Trophoblast cell (in vitro differentiated cells and primary cell): ENCODE data around the gene SPATA33.

Experiments
- DNase-seq, 2 donors: peaks; one replicate each; pipeline ENCODE4 v3.0.0-alpha.2; 2016
- H2AFZ ChIP-seq: 2 replicates; pipeline ENCODE4 v1.6.1; 2013; ENCODE audit warnings: low read length, moderate library complexity, mild to moderate bottlenecking; ENCODE audit not compliant: insufficient read depth, poor library complexity
- H2AK5ac ChIP-seq: 2 replicates; pipeline ENCODE4 v1.6.1; 2013; ENCODE audit warnings: mild to moderate bottlenecking, low read length
- H2BK120ac ChIP-seq: 2 replicates; pipeline ENCODE4 v1.6.1; 2013; ENCODE audit warnings: low read length, mild to moderate bottlenecking, moderate library complexity; ENCODE audit not compliant: insufficient read depth, poor library complexity
- H2BK12ac ChIP-seq: 2 replicates; pipeline ENCODE4 v1.6.1; 2013; ENCODE audit warnings: mild to moderate bottlenecking, low read length, moderate library complexity
- H2BK5ac ChIP-seq: 2 replicates; pipeline ENCODE4 v1.6.1; 2013; ENCODE audit warnings: low read length, low read depth, moderate library complexity, mild to moderate bottlenecking; ENCODE audit not compliant: poor library complexity
- H3K14ac ChIP-seq: 2 replicates; pipeline ENCODE4 v1.6.1; 2013; ENCODE audit warnings: mild to moderate bottlenecking, low read length
- H3K18ac ChIP-seq: 2 replicates; pipeline ENCODE4 v1.6.1; 2013; ENCODE audit warnings: mild to moderate bottlenecking, low read length
- H3K23ac ChIP-seq: 2 replicates; pipeline ENCODE4 v1.6.1; 2013; ENCODE audit warnings: low read length
- H3K27ac ChIP-seq: 2 replicates; pipeline ENCODE4 v1.5.1; 2013; ENCODE audit warnings: low read depth, mild to moderate bottlenecking, inconsistent platforms, low read length, moderate library complexity
- H3K27me3 ChIP-seq: 2 replicates; pipeline ENCODE4 v1.6.1; 2013; ENCODE audit warnings: inconsistent platforms, mild to moderate bottlenecking, low read length, moderate library complexity; ENCODE audit not compliant: insufficient read depth
- H3K36me3 ChIP-seq, 2 experiments: 1 replicate in 1 of 2; 2 replicates in 1 of 2; pipeline ENCODE4 v1.6.1; 2013; ENCODE audit warnings: low read length in 2 of 2, mild to moderate bottlenecking in 2 of 2, moderate library complexity in 1 of 2; ENCODE audit not compliant: insufficient read depth in 2 of 2, control insufficient read depth in 1 of 2
- H3K4ac ChIP-seq: 2 replicates; pipeline ENCODE4 v1.6.1; 2013; ENCODE audit warnings: low read depth, mild to moderate bottlenecking, low read length, moderate library complexity
- H3K4me1 ChIP-seq, 2 experiments: 1 replicate in 1 of 2; 2 replicates in 1 of 2; pipeline ENCODE4 v1.6.1; 2013; ENCODE audit warnings: low read length in 2 of 2, mild to moderate bottlenecking in 2 of 2, moderate library complexity in 1 of 2; ENCODE audit not compliant: insufficient read depth in 2 of 2, control insufficient read depth in 1 of 2
- H3K4me2 ChIP-seq: 2 replicates; pipeline ENCODE4 v1.6.1; 2013; ENCODE audit warnings: inconsistent platforms, mild to moderate bottlenecking, low read length, moderate library complexity
- H3K4me3 ChIP-seq: 2 replicates; pipeline ENCODE4 v1.5.1; 2013; ENCODE audit warnings: mild to moderate bottlenecking, low read depth, low read length, inconsistent platforms
- H3K79me1 ChIP-seq: one replicate; pipeline ENCODE4 v1.6.1; 2013; ENCODE audit warnings: low read length
- H3K79me2 ChIP-seq: 2 replicates; pipeline ENCODE4 v1.6.1; 2013; ENCODE audit warnings: low read length, mild to moderate bottlenecking; ENCODE audit not compliant: control insufficient read depth, insufficient read depth, poor library complexity
- H3K9ac ChIP-seq: 2 replicates; pipeline ENCODE4 v1.6.1; 2013; ENCODE audit warnings: mild to moderate bottlenecking, low read length
- H3K9me3 ChIP-seq: 2 replicates; pipeline ENCODE4 v1.6.1; 2013; ENCODE audit warnings: low read depth, mild to moderate bottlenecking, control low read depth, inconsistent platforms, low read length; ENCODE audit not compliant: insufficient read depth
- H4K12ac ChIP-seq: 2 replicates; pipeline ENCODE4 v1.6.1; 2013; ENCODE audit warnings: low read depth, mild to moderate bottlenecking, low read length, moderate library complexity
- H4K8ac ChIP-seq: 2 replicates; pipeline ENCODE4 v1.6.1; 2013; ENCODE audit warnings: low read depth, mild to moderate bottlenecking, low read length, moderate library complexity
- H4K91ac ChIP-seq: one replicate; pipeline ENCODE4 v1.6.1; 2013; ENCODE audit warnings: low read depth, mild to moderate bottlenecking, low read length, moderate library complexity
- WGBS: extraction: QIAGEN DNeasy Blood & Tissue Kit; methylation state at CpG from one replicate; pipeline ENCODE4 v1.1.7; 2013; ENCODE audit warnings: missing lambda C conversion rate; ENCODE audit not compliant: insufficient read length, insufficient coverage; ENCODE audit errors: extremely low coverage; 5-methylcytosine and 5-hydroxymethylcytosine counted together

The SPATA33 gene

GRCh38 chr16:89645122-89645521 lies 12.5 kb upstream of the SPATA33 start:
- no peak overlapping the region for H3K9ac ChIP-seq
- DNase-seq = no peak
- H2BK120ac ChIP-seq = no peak overlapping the region
- no peak overlapping the region for H3K14ac ChIP-seq
- H3K4ac ChIP-seq = no peak overlapping the region
- no peak overlapping the region for H4K91ac ChIP-seq
- no peaks in the 10 kb centered on the region for H3K79me1 ChIP-seq
- H3K18ac ChIP-seq = no peak overlapping the region
- no peak overlapping the region for H2AK5ac ChIP-seq
- H3K79me2 ChIP-seq = no peaks in the 10 kb centered on the region
- H3K4me2 ChIP-seq = no peak overlapping the region
- H2AFZ ChIP-seq = no peak overlapping the region
- H4K12ac ChIP-seq = no peak overlapping the region
- no peaks in the 10 kb centered on the region for H3K27me3 ChIP-seq
- peaks cover 44 to 48% of the 10 kb centered on the region in 2 experiments for H3K36me3 ChIP-seq
- no CpG with 5 or more reads among the region's 11 CpGs for WGBS
- peaks cover 9% of the 10 kb centered on the region for H3K9me3 ChIP-seq
- no peak overlapping the region for H3K23ac ChIP-seq
- H4K8ac ChIP-seq = no peak overlapping the region
- H2BK5ac ChIP-seq = no peak overlapping the region
- H2BK12ac ChIP-seq = no peak overlapping the region
- no peak overlapping the region for H3K4me3 ChIP-seq
- H3K27ac ChIP-seq = no peak overlapping the region
- H3K4me1 ChIP-seq = no peaks in the 10 kb centered on the region

DNA sequence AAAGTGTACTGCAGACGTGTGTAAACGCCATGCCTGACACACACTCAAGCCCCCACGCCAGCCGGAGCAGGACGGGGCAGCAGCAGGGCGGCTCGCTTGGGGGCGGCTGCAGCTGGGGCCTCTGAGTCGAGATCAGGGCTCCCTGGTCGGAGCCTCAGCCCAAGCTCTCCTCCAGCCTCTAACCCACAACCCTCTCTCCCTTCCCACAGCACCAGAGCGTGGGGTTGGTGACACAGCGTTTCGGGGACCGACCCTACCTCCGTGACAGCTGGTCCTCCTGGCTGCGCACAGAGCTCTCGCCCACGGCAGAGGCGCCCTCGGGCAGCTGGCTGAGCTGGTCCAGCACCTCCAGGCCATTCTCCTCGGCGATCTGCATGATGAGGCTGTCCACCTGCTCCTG lies 11.4 kb upstream of the SPATA33 start:
- Histone ChIP-seq H2AFZ (no peak overlapping the region), H4K8ac (no peak overlapping the region), H3K18ac (no peak overlapping the region), H2AK5ac (no peak overlapping the region), H4K12ac (no peak overlapping the region), H2BK12ac (no peak overlapping the region), H3K27ac (no peak overlapping the region), H3K4me3 (no peak overlapping the region), H4K91ac (no peak overlapping the region), H3K14ac (no peak overlapping the region), H2BK120ac (no peak overlapping the region), H3K4me2 (no peak overlapping the region), H3K9ac (no peak overlapping the region), H3K4me1 (no peaks in the 10 kb centered on the region), H3K23ac (no peak overlapping the region), H3K36me3 (peaks cover 53 to 56% of the 10 kb centered on the region in 2 experiments), H3K9me3 (peaks cover 9% of the 10 kb centered on the region), H3K79me1 (no peaks in the 10 kb centered on the region), H2BK5ac (no peak overlapping the region), H3K79me2 (no peaks in the 10 kb centered on the region), H3K27me3 (no peaks in the 10 kb centered on the region), H3K4ac (no peak overlapping the region)
- no CpG with 5 or more reads among the region's 22 CpGs for WGBS
- no peak for DNase-seq

DNA sequence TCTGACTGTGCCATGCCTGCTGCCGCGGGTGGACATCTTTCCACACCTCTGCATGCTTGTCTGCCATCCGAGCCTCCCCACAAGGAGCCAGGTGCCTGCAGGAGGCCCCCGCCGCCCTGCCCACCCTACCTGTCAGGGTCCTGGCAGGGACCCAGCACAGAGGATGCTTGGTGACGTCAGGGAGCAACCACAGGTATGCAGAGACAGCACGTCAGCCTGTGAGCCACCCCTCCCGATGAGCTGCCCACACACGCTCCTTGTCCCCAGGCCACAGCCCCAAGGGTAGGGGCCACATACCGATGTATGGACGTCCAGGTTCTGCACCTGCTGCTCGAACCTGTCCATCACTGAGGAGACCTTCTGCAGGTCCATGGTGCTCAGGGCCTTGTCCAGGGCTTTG lies 10.7 kb upstream of the SPATA33 start:
- no peak overlapping the region for H3K4me3 ChIP-seq
- H2BK5ac ChIP-seq = no peak overlapping the region
- no peak overlapping the region for H2AFZ ChIP-seq
- H4K8ac ChIP-seq = no peak overlapping the region
- H3K4ac ChIP-seq = no peak overlapping the region
- H3K36me3 ChIP-seq = peaks cover 59% of the 10 kb centered on the region in 2 experiments
- H2BK12ac ChIP-seq = no peak overlapping the region
- no peak overlapping the region for H2AK5ac ChIP-seq
- no peaks in the 10 kb centered on the region for H3K4me1 ChIP-seq
- peak; percentile 21 to 36 for DNase-seq
- no peak overlapping the region for H3K14ac ChIP-seq
- no peaks in the 10 kb centered on the region for H3K79me1 ChIP-seq
- H3K4me2 ChIP-seq = no peak overlapping the region
- H3K79me2 ChIP-seq = no peaks in the 10 kb centered on the region
- peaks cover 9% of the 10 kb centered on the region for H3K9me3 ChIP-seq
- no peak overlapping the region for H3K18ac ChIP-seq
- no peak overlapping the region for H4K91ac ChIP-seq
- no CpG with 5 or more reads among the region's 12 CpGs for WGBS
- no peak overlapping the region for H3K9ac ChIP-seq
- H3K23ac ChIP-seq = no peak overlapping the region
- no peak overlapping the region for H3K27ac ChIP-seq
- H3K27me3 ChIP-seq = no peaks in the 10 kb centered on the region
- no peak overlapping the region for H4K12ac ChIP-seq
- no peak overlapping the region for H2BK120ac ChIP-seq

DNA sequence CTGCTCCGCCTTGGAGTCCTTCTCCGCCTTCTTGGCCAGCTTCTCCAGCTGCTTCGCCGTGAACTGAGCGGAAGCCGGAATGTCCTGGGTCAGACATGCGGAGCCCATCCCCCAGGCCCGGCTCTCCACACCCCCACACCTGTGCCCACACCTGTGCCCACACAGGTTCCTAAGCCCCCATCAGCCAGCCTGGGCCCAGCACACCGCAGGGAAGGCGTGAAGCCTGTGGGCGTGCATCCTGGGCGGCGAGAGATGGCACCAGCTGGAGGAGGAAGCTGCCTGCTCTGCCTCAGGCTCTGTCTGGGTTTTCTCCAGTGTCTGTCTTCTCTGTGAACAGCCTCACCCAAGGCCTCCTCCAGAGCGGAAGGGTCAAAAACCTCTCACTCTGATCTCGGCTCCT lies 6.1 kb upstream of the SPATA33 start:
- no peak overlapping the region for H3K14ac ChIP-seq
- WGBS = no CpG with 5 or more reads among the region's 15 CpGs
- DNase-seq = no peak
- H3K27me3 ChIP-seq = no peaks in the 10 kb centered on the region
- H3K79me1 ChIP-seq = no peaks in the 10 kb centered on the region
- H3K79me2 ChIP-seq = peaks cover 3% of the 10 kb centered on the region
- H3K9me3 ChIP-seq = peaks cover 3% of the 10 kb centered on the region
- no peak overlapping the region for H3K18ac ChIP-seq
- H3K36me3 ChIP-seq = peaks cover 46 to 47% of the 10 kb centered on the region in 2 experiments
- no peak overlapping the region for H2AK5ac ChIP-seq
- no peak overlapping the region for H3K4me3 ChIP-seq
- no peak overlapping the region for H3K4me2 ChIP-seq
- peaks cover 3 to 4% of the 10 kb centered on the region in 2 experiments for H3K4me1 ChIP-seq
- H3K23ac ChIP-seq = no peak overlapping the region
- H3K9ac ChIP-seq = no peak overlapping the region
- no peak overlapping the region for H2BK120ac ChIP-seq
- H4K12ac ChIP-seq = no peak overlapping the region
- H3K4ac ChIP-seq = no peak overlapping the region
- H2BK12ac ChIP-seq = no peak overlapping the region
- H4K8ac ChIP-seq = no peak overlapping the region
- H2BK5ac ChIP-seq = no peak overlapping the region
- H3K27ac ChIP-seq = no peak overlapping the region
- H4K91ac ChIP-seq = no peak overlapping the region
- no peak overlapping the region for H2AFZ ChIP-seq
